Mesendoderm (in vitro differentiated cells): Measurements from ENCODE around the gene CRISPLD2.

ENCODE experiments used
- DNase-seq: peaks from one replicate; pipeline ENCODE4 v3.0.0; 2013
- H2AK5ac ChIP-seq: 2 replicates; pipeline ENCODE4 v1.6.1; 2013; ENCODE audit warnings: low read length, inconsistent platforms
- H2BK120ac ChIP-seq: 2 replicates; pipeline ENCODE4 v1.6.1; 2013; ENCODE audit warnings: low read depth, mild to moderate bottlenecking, low read length, moderate library complexity, mixed read lengths
- H2BK15ac ChIP-seq: replicated peaks from 2 replicates; pipeline ENCODE4 v1.6.1; 2013; ENCODE audit warnings: low read depth, mild to moderate bottlenecking, moderate library complexity
- H2BK5ac ChIP-seq: 2 replicates; pipeline ENCODE4 v1.6.1; 2013; ENCODE audit warnings: low read length, inconsistent platforms
- H3K18ac ChIP-seq: 2 replicates; pipeline ENCODE4 v1.6.1; 2013; ENCODE audit warnings: mild to moderate bottlenecking, low read length, mixed read lengths
- H3K23ac ChIP-seq: one replicate; pipeline ENCODE4 v1.6.1; 2013; ENCODE audit warnings: low read length
- H3K27ac ChIP-seq: 2 replicates; pipeline ENCODE4 v1.5.1; 2013; ENCODE audit warnings: low read depth, mild to moderate bottlenecking, inconsistent platforms, low read length, moderate library complexity
- H3K27me3 ChIP-seq: 2 replicates; pipeline ENCODE4 v1.6.1; 2013; ENCODE audit warnings: low read length, control low read depth, mild to moderate bottlenecking, inconsistent platforms; ENCODE audit not compliant: insufficient read depth, poor library complexity
- H3K36me3 ChIP-seq: 2 replicates; pipeline ENCODE4 v1.6.1; 2013; ENCODE audit warnings: low read length, inconsistent platforms; ENCODE audit not compliant: control insufficient read depth, insufficient read depth
- H3K4ac ChIP-seq: one replicate; pipeline ENCODE4 v1.6.1; 2013; ENCODE audit warnings: low read depth, mild to moderate bottlenecking, low read length, moderate library complexity
- H3K4me1 ChIP-seq: 2 replicates; pipeline ENCODE4 v1.6.1; 2013; ENCODE audit warnings: low read depth, low read length, inconsistent platforms; ENCODE audit not compliant: control insufficient read depth
- H3K4me2 ChIP-seq: 2 replicates; pipeline ENCODE4 v1.6.1; 2013; ENCODE audit warnings: low read length
- H3K4me3 ChIP-seq: 2 replicates; pipeline ENCODE4 v1.5.1; 2013; ENCODE audit warnings: mild to moderate bottlenecking, low read length
- H3K56ac ChIP-seq: one replicate; pipeline ENCODE4 v1.6.1; 2013; ENCODE audit warnings: low read length
- H3K79me1 ChIP-seq: 2 replicates; pipeline ENCODE4 v1.6.1; 2013; ENCODE audit warnings: low read length, inconsistent platforms
- H3K79me2 ChIP-seq: 2 replicates; pipeline ENCODE4 v1.6.1; 2013; ENCODE audit warnings: mild to moderate bottlenecking, low read length; ENCODE audit not compliant: control insufficient read depth, insufficient read depth
- H3K9ac ChIP-seq: 2 replicates; pipeline ENCODE4 v1.6.1; 2013; ENCODE audit warnings: low read length, inconsistent platforms
- H4K5ac ChIP-seq: one replicate; pipeline ENCODE4 v1.6.1; 2013; ENCODE audit warnings: low read length
- H4K8ac ChIP-seq: one replicate; pipeline ENCODE4 v1.6.1; 2013; ENCODE audit warnings: low read depth, mild to moderate bottlenecking, control low read depth, low read length, moderate library complexity
- WGBS: extraction: QIAGEN DNeasy Blood & Tissue Kit; methylation state at CpG from one replicate; pipeline ENCODE4 v1.1.7; 2013; ENCODE audit warnings: low lambda C conversion rate, missing lambda C conversion rate; ENCODE audit not compliant: insufficient coverage; ENCODE audit errors: extremely low coverage; 5-methylcytosine and 5-hydroxymethylcytosine counted together

The CRISPLD2 gene

DNA sequence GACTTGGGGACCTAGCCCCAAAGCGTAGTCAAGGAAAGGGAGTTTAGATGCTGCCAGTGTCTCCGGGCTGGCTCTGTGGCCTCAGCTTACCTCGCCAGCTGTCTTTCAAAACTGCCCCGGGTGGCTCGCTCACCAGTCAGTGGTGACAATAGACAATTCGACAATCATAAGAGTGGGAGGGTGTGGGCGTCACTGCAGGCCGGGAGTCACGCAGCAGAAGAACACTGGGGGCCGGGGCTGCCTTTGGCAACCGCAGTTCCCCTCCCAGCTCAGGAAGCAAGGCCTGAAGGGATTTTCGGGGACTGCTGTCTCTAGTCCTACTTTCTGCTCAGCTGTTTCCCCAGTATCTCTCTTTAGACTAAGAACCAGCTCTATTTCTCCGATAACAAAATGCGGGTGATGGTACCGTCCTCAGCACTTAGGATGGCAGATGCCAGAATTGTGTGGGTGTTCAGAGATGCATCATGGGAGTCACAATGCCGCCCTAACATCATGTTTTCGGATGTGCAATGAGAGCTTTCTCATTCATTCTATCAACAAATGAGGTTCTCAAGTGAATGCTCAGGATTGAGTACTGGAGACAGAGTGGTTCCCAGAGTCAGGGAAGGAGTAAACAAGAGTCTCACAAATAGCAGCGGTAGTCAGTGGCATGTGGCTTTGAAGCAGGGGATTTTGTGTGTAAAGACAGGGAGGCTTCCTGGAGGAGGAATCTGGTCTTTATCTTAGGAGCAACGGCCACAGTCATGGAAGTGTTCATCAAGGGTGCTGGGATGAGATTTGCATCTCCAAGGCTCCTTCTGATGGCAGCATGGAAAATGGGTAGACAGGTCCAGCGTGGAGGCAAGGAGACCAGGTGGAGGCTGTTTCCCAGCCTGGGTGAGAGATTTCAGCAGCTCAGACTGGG lies 98.5 kb downstream of the CRISPLD2 start:
- Histone ChIP-seq H2BK5ac (no peak overlapping the region), H3K4me1 (no peaks in the 10 kb centered on the region), H3K18ac (no peak overlapping the region), H3K79me2 (no peaks in the 10 kb centered on the region), H4K5ac (no peak overlapping the region), H3K27ac (no peak overlapping the region), H2BK15ac (no peak overlapping the region), H3K56ac (no peak overlapping the region), H3K36me3 (no peaks in the 10 kb centered on the region), H3K4me3 (no peak overlapping the region), H3K4me2 (no peak overlapping the region), H3K27me3 (no peaks in the 10 kb centered on the region), H4K8ac (no peak overlapping the region), H3K4ac (no peak overlapping the region), H3K23ac (no peak overlapping the region), H2AK5ac (no peak overlapping the region), H2BK120ac (no peak overlapping the region), H3K79me1 (no peaks in the 10 kb centered on the region), H3K9ac (no peak overlapping the region)
- DNase-seq = no peak
- WGBS = no CpG with 5 or more reads among the region's 20 CpGs

GRCh38 chr16:84919269-84919668 lies 99.5 kb downstream of the CRISPLD2 start:
- Histone ChIP-seq H3K23ac (no peak overlapping the region), H2BK120ac (no peak overlapping the region), H3K18ac (no peak overlapping the region), H2BK5ac (no peak overlapping the region), H3K79me2 (no peaks in the 10 kb centered on the region), H2BK15ac (no peak overlapping the region), H4K5ac (no peak overlapping the region), H4K8ac (no peak overlapping the region), H3K4me3 (no peak overlapping the region), H3K27me3 (no peaks in the 10 kb centered on the region), H3K4ac (no peak overlapping the region), H3K36me3 (no peaks in the 10 kb centered on the region), H3K4me2 (no peak overlapping the region), H3K9ac (no peak overlapping the region), H3K79me1 (no peaks in the 10 kb centered on the region), H3K4me1 (no peaks in the 10 kb centered on the region), H3K56ac (no peak overlapping the region), H3K27ac (no peak overlapping the region), H2AK5ac (no peak overlapping the region)
- DNase-seq = no peak
- no CpG with 5 or more reads among the region's 7 CpGs for WGBS

DNA sequence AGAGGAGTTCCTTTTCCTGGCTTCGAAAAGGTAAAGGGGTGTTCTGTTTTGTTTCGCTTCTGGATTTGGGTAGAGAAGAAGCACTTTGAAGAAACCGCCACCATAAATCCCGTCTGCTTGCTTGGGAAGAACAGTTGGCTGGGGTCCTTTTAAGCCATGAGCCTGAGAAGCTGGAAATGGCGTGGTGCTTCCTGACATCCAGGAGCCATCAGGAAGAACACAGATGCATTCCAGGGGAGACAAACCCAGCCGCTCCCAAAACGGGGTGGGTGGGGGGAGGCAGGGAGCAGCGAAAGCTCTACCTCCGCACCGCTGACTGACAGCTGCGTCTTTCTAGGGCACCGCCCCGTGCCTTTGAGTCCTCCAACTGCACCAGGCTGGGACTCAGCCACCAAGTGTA lies 99.9 kb downstream of the CRISPLD2 start:
- no peak overlapping the region for H2BK5ac ChIP-seq
- H3K27me3 ChIP-seq = no peaks in the 10 kb centered on the region
- H3K9ac ChIP-seq = no peak overlapping the region
- H3K4me2 ChIP-seq = no peak overlapping the region
- no peak overlapping the region for H3K18ac ChIP-seq
- H2BK120ac ChIP-seq = no peak overlapping the region
- H3K79me2 ChIP-seq = no peaks in the 10 kb centered on the region
- no peaks in the 10 kb centered on the region for H3K79me1 ChIP-seq
- H3K56ac ChIP-seq = no peak overlapping the region
- no peak overlapping the region for H3K4me3 ChIP-seq
- no peak overlapping the region for H3K23ac ChIP-seq
- no peak overlapping the region for H2AK5ac ChIP-seq
- no CpG with 5 or more reads among the region's 13 CpGs for WGBS
- no peak overlapping the region for H4K5ac ChIP-seq
- no peak overlapping the region for H2BK15ac ChIP-seq
- H3K4me1 ChIP-seq = no peaks in the 10 kb centered on the region
- DNase-seq = no peak
- no peaks in the 10 kb centered on the region for H3K36me3 ChIP-seq
- H3K4ac ChIP-seq = no peak overlapping the region
- H4K8ac ChIP-seq = no peak overlapping the region
- no peak overlapping the region for H3K27ac ChIP-seq

GRCh38 chr16:84920333-84920732 lies 100.5 kb downstream of the CRISPLD2 start:
- Histone ChIP-seq H3K56ac (no peak overlapping the region), H4K8ac (no peak overlapping the region), H3K36me3 (no peaks in the 10 kb centered on the region), H3K4ac (no peak overlapping the region), H3K79me2 (no peaks in the 10 kb centered on the region), H3K27ac (no peak overlapping the region), H3K27me3 (no peaks in the 10 kb centered on the region), H4K5ac (no peak overlapping the region), H3K4me1 (no peaks in the 10 kb centered on the region), H3K9ac (no peak overlapping the region), H3K23ac (no peak overlapping the region), H2AK5ac (no peak overlapping the region), H3K18ac (no peak overlapping the region), H3K4me3 (no peak overlapping the region), H2BK120ac (no peak overlapping the region), H3K79me1 (no peaks in the 10 kb centered on the region), H2BK5ac (no peak overlapping the region), H2BK15ac (no peak overlapping the region), H3K4me2 (no peak overlapping the region)
- DNase-seq = no peak
- whole genome bisulfite sequencing = no CpG with 5 or more reads among the region's 8 CpGs

DNA sequence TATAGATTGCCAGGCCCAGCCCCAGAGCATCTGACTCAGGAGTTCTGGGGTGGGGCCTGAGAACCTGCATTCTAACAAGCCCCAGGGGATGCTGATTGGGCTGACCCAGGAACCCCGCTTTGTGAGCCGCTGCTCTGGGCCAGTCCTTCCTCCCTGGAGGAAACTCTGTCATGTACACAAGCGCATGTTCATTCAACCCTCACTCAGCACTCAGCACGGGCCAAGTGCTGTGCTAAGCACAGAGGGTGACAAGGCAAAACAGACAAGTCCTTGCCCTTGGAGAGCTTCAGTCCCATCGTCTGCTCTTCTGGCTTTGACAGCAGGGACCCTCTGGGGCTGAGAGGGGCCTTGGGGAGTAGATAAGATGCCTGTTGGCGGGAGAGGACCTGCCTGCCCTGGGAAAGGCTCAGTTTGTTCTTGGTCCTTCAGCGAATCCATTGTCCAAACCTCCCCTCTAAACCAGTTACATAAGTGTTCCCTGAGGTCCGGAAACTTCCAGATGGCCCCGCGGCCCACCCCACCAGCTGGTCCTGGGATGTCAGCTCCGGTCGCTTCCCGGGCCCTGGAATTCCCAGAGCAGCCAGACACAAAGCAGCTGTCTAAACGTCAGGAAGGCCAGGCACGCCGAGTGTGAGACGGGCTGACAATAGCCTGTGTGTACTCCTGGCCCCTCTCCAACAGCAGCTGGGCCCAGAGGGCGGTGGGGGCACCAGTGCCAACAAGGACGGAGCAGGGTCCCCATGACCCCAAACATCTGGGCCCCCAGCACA lies 102.8 kb downstream of the CRISPLD2 start:
- no peaks in the 10 kb centered on the region for H3K27me3 ChIP-seq
- H4K5ac ChIP-seq = no peak overlapping the region
- H2BK5ac ChIP-seq = no peak overlapping the region
- no peak overlapping the region for H2BK120ac ChIP-seq
- no peak overlapping the region for H3K9ac ChIP-seq
- H3K23ac ChIP-seq = no peak overlapping the region
- no peak overlapping the region for H3K4me2 ChIP-seq
- no peak overlapping the region for H4K8ac ChIP-seq
- no peak overlapping the region for H3K56ac ChIP-seq
- H3K36me3 ChIP-seq = no peaks in the 10 kb centered on the region
- no peak overlapping the region for H3K4ac ChIP-seq
- no peak overlapping the region for H3K27ac ChIP-seq
- no CpG with 5 or more reads among the region's 19 CpGs for WGBS
- no peaks in the 10 kb centered on the region for H3K79me1 ChIP-seq
- H3K18ac ChIP-seq = no peak overlapping the region
- H2BK15ac ChIP-seq = no peak overlapping the region
- no peak overlapping the region for H3K4me3 ChIP-seq
- H3K4me1 ChIP-seq = no peaks in the 10 kb centered on the region
- no peak overlapping the region for H2AK5ac ChIP-seq
- H3K79me2 ChIP-seq = no peaks in the 10 kb centered on the region
- DNase-seq = no peak
